ENCODE results near the gene ZNF496.
"Not testable (repeated sequence)": the region's sequence is repeated elsewhere in the genome, so short reads cannot be mapped to it uniquely, and the experiment has no call there.

ZNF496 gene

GRCh38 chr1:247266053-247266452 lies 65.6 kb downstream of the ZNF496 start:
- Histone ChIP-seq H3K27ac (no peak overlapping the region), H3K4me3 (no peak overlapping the region)
- no peak for DNase-seq (ENCODE audit: low spot score)
- TF ChIP-seq, protein P1, sequence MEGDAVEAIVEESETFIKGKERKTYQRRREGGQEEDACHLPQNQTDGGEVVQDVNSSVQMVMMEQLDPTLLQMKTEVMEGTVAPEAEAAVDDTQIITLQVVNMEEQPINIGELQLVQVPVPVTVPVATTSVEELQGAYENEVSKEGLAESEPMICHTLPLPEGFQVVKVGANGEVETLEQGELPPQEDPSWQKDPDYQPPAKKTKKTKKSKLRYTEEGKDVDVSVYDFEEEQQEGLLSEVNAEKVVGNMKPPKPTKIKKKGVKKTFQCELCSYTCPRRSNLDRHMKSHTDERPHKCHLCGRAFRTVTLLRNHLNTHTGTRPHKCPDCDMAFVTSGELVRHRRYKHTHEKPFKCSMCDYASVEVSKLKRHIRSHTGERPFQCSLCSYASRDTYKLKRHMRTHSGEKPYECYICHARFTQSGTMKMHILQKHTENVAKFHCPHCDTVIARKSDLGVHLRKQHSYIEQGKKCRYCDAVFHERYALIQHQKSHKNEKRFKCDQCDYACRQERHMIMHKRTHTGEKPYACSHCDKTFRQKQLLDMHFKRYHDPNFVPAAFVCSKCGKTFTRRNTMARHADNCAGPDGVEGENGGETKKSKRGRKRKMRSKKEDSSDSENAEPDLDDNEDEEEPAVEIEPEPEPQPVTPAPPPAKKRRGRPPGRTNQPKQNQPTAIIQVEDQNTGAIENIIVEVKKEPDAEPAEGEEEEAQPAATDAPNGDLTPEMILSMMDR (IDR thresholded peaks at IDR 0.05) = no peak

- DNase-seq (ENCODE audit: low spot score); H3K4me3 ChIP-seq; H3K27ac ChIP-seq: not testable (repeated sequence)
These were observed 75.9 kb downstream of the ZNF496 start, which contains the start of gene VN1R5 for GRCh38 chr1:247255772-247256171. Gene VN1R5 (plus strand): TSS chr1:247256072.

DNA sequence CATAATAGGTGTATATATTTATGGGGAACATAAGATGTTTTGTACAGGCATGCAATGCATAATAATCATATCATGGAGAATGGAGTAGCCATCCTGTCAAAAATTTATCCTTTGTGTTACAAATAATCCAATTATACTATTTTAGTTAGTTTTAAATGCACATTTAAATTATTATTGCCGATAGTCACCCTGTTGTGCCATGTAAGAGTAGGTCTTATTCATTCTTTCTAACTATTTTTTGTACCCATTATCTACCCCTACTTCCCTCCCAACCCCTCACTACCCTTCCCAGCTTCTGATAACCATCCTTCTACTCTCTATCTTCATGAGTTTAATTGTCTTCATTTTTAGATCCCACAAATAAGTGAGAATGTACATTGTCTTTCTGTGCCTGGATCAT lies 84.1 kb downstream of the ZNF496 start:
- TF ChIP-seq, protein P1 (IDR thresholded peaks at IDR 0.05) = no peak
- Histone ChIP-seq H3K27ac (no peak overlapping the region), H3K4me3 (no peak overlapping the region)
- DNase-seq (ENCODE audit: low spot score) = no peak
